ENCODE results near the gene ZFAND3. TPM values are rescaled to one million over a fixed set of nuclear protein-coding genes. Genes with fewer than 3 reads are reported as not detected.

ZFAND3 gene
- total and polyA plus RNA-seq, 2 experiments from 2014 or later = 16.9 to 28.2 TPM

- TF ChIP-seq ZNF462 (CRISPR knock-in tag; IDR thresholded peaks at IDR 0.05) = no peak
- no peak for TF ChIP-seq ZNF331 (CRISPR knock-in tag; IDR thresholded peaks at IDR 0.05; ENCODE audit: low read depth)
- no peak for TF ChIP-seq EZH2phosphoT487 (IDR thresholded peaks at IDR 0.05; ENCODE audit: unreplicated experiment)
- no peak for TF ChIP-seq CTCF (conservative IDR thresholded peaks at IDR 0.05; ENCODE audit: low read depth in 2 of 2)
- TF ChIP-seq STAT1 (IDR thresholded peaks at IDR 0.05; ENCODE audit: unreplicated experiment) = no peak
- TF ChIP-seq EZH2 (IDR thresholded peaks at IDR 0.05; ENCODE audit: low read depth, unreplicated experiment) = no peak
Observed at GRCh38 chr6:38180586-38180985, 361.1 kb downstream of the ZFAND3 start (continued).

GRCh38 chr6:38182426-38182825 lies 362.9 kb downstream of the ZFAND3 start:
- Histone ChIP-seq H3K27me3 (ENCODE audit: insufficient read depth) (no peaks in the 10 kb centered on the region), H3K9me2 (ENCODE audit: insufficient read depth) (no peaks in the 10 kb centered on the region), H3K4me3 (no peak overlapping the region), H2AFZ (no peak overlapping the region), H3K4me1 (ENCODE audit: insufficient read depth) (peaks cover 7% of the 10 kb centered on the region), H3K79me2 (replicated peaks; ENCODE audit: insufficient read depth) (no peaks in the 10 kb centered on the region), H4K20me1 (replicated peaks; ENCODE audit: insufficient read depth) (no peaks in the 10 kb centered on the region), H3F3A (replicated peaks; ENCODE audit: low read depth) (no peaks in the 10 kb centered on the region), H3K27ac (ENCODE audit: low read depth) (no peak overlapping the region), H3K4me2 (no peak overlapping the region), H3K36me3 (ENCODE audit: insufficient read depth) (no peaks in the 10 kb centered on the region)
- Mint-ChIP-seq H3K27me3 (ENCODE audit: insufficient read depth, low read depth, poor library complexity) (peaks cover 15% of the 10 kb centered on the region), H3K36me3 (ENCODE audit: low read depth) (no peaks in the 10 kb centered on the region), H3K4me1 (peaks cover 23% of the 10 kb centered on the region), H3K9me3 (no peaks in the 10 kb centered on the region), H3K27ac (no peak overlapping the region), H3K4me3 (no peak overlapping the region)
- DNase-seq (ENCODE audit: low spot score) = no peak
- no peak for ATAC-seq
- TF ChIP-seq POLR2AphosphoS5 (IDR thresholded peaks at IDR 0.05; ENCODE audit: low read depth) = no peak
- no peak for TF ChIP-seq ZNF114 (CRISPR knock-in tag; IDR thresholded peaks at IDR 0.05)
- TF ChIP-seq JUNB (IDR thresholded peaks at IDR 0.05; ENCODE audit: unreplicated experiment) = no peak
- TF ChIP-seq REST (IDR thresholded peaks at IDR 0.05; ENCODE audit: unreplicated experiment) = no peak
- no peak for TF ChIP-seq NANOG (IDR thresholded peaks at IDR 0.05; ENCODE audit: borderline replicate concordance)
- no peak for TF ChIP-seq EZH2 (IDR thresholded peaks at IDR 0.05; ENCODE audit: low read depth, unreplicated experiment)
- no peak for TF ChIP-seq ZNF331 (CRISPR knock-in tag; IDR thresholded peaks at IDR 0.05; ENCODE audit: low read depth)

Measured in GM23338 (cell line).